ENCODE data around the gene LCLAT1.
"Not testable (repeated sequence)": the region's sequence is repeated elsewhere in the genome, so short reads cannot be mapped to it uniquely, and the experiment has no call there.

The LCLAT1 gene

GRCh38 chr2:30492185-30492584 lies 45.1 kb downstream of the LCLAT1 start:
- no peak for DNase-seq

GRCh38 chr2:30492619-30493018 lies 45.6 kb downstream of the LCLAT1 start:
- no peak for DNase-seq

- DNase-seq: no peak
Measured at GRCh38 chr2:30493440-30493839, 46.4 kb downstream of the LCLAT1 start.

GRCh38 chr2:30495896-30496295 lies 48.9 kb downstream of the LCLAT1 start:
- DNase-seq: not testable (repeated sequence)

- DNase-seq: no peak
Measured at GRCh38 chr2:30499681-30500080, 52.6 kb downstream of the LCLAT1 start.

GRCh38 chr2:30500699-30501098 lies 53.7 kb downstream of the LCLAT1 start:
- DNase-seq: no peak

DNA sequence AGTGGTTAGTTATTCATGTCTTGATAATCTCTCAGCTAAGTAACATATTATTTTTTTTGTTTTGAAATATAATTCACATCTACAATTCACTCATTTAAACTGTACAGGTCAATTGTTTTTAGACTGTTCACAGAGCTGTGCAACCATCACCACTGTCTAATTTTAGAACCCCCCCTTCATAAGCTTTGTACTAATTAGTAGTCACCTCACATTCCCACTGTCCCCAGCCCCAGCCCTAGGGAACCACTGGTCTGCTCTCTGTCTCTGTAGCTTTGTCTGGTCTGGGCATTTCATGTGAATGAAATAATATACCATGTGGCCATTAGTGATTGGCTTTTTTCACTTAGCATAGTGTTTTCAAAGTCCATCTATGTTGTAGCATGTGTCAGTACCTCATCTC lies 55.3 kb downstream of the LCLAT1 start:
- no peak for DNase-seq

DNA sequence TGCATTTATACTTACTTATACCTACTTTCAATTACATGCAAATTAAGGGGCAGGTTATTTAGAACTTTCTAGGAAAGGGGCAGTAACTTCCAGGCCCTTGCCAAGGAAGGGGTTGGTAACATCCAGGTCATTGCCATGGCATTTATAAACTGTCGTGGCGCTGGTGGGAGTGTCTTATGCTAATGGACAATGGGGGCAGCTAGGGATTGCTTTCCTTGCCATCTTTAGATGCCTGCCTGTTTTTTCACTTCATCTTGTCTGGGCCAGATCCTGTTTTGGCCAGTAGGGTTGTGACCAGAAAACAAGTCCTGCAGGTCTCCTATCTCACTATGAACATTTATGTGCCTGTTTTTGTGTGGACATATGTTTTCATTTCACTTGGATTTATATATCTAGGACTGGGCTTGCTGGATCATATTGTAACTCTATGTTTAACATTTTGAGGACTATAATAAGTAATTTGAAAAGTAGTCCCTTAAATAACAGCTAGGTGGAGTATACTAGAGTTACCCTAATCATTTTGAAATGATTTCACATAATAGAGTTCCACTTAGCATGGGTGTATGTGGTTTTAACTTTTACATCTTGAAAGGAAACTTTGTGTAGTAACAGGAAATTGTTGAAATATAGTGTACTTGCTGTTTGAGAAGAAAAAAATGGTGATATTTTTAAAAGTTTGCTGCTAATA lies 56.1 kb downstream of the LCLAT1 start:
- DNase-seq: no peak

GRCh38 chr2:30503695-30504052 lies 56.6 kb downstream of the LCLAT1 start:
- DNase-seq: no peak

DNA sequence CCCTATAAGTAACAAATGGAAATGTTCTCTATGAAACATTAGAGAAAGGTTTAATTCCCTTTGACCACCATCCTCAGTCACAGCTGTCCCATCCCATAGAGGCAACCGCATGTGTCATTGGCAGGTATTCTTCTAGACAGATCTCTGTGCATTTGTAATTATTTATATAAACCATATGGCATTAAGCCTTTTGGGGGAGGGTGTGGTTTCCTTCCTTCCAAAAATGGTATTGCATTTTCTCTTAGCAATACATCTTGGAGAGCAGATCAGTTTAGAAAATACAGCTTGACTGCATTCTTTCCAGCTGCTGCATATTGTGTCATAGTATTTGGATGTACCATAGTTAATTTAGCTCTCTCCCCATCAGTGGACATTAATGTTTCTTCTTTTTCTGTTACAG lies 57.7 kb downstream of the LCLAT1 start:
- DNase-seq: no peak

DNA sequence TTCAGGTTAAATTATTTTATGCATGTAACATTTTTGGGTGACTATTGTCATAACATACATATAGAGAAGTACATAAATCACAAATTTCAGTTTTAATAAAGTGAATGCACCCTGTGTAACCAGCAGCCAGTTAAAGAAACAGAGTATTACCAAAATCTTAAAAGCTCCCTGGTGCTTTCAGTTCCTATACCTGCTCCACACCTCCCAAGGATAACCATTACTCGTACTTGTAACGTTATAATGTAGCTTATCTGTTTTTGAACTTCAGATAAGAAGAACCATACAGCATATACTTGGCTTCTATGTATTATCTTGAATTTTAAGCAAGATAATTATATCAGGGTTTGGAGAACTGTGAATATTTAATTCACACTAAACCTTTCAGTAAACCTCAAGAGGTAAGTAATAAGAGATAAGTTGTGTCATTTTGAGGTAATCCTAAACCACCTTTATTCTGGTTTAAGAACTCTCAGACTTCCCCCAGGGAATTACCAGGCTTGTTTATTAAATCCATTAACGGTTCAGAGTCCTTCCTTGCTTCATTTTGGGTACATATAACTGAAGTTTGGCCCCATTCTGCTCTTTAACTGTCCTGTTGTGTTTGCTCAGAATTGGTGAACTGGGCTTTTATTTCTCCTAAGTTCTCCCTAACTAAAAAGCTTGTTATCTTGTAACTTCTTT lies 58.6 kb downstream of the LCLAT1 start:
- no peak for DNase-seq

DNA sequence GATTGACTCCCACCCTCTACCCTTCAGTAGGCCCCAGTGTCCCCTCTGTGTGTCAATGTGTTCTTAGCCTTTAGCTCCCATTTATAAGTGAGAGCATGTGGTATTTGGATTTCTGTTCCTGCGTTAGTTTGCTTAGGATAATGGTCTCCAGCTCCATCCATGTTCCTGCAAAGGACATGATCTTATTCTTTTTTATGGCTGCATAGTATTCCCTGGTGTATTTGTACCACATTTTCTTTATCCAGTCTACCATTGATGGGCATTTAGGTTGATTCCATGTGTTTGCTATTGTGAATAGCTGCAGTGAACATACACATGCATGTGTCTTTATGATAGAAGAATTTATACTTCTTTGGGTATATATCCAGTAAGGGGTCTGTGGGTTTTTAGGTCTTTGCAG lies 60.4 kb downstream of the LCLAT1 start:
- DNase-seq: not testable (repeated sequence)

GRCh38 chr2:30509716-30510115 lies 62.7 kb downstream of the LCLAT1 start:
- no peak for DNase-seq

- no peak for DNase-seq
Measured at GRCh38 chr2:30510409-30510808, 63.4 kb downstream of the LCLAT1 start.

DNA sequence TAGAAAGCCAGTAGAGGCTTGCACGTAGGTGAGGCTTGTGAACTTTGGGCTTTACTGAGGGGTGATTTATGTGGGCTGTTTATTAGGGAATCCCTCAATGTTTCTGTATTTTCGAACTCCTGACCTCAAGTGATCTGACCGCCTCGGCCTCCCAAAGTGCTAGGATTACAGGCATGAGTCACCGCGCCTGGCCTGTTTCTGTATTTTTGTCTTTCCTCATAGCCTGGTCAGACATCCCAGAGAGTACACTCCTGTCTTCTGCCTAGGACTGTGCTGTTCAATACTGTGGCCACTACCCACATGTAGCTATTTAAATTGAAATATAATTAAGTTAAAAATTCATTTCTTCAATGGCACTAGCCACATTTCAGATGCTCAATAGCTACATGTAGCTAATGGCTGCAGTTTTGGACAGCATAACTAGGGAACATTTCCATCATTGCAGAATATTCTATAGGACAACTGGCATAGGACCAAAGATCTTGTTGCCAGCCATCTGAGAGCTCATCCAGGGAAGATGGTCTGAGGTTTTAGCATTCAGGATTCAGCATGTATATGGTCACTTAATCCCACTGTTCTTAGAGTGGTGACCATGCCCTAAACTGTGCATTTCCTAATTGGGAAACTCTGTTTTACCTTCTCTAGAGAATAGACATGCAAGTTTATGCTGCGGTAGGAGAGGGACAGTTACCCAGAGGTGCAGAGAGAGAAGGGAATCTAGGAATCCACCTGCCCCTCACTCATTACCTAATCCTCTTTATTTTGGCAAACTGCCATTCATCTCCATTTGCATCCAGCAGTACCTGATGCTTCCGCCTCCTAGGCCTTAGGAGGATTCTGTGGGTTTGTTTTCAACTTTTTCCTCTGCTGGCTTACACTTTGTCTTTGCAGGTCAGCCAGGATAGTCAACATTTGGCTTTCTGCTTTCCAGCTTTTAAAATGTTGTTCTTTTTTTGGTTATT lies 64.4 kb downstream of the LCLAT1 start:
- DNase-seq: no peak

DNA sequence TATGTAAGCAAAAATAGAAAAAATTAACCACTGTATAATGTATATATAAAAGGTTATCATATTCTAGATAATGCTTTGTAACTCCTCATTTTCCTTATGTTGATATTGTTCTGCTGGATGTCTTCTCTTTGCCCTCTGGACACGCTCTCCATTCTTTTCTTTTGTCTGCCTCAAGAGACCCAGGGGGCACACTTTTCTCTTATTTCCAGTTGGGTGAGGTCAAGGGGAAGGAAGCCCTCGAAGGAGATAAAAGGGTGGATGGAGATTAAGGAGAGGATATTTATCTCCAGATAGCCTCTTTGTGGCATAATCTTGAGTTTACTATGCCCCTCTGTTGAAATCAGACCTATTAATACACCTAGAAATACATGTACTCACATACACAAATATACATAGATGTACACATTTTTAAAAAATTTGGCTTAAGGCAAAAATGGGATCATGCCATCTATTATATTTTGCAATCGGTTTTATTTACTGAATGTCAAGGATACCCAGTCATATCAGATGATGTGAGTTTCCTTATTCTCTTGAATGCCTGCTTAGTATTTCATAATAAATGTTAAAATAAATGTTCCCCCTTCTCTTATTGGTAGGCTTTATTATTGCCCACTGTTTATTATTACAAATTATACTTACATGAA lies 65.3 kb downstream of the LCLAT1 start:
- DNase-seq: no peak

DNA sequence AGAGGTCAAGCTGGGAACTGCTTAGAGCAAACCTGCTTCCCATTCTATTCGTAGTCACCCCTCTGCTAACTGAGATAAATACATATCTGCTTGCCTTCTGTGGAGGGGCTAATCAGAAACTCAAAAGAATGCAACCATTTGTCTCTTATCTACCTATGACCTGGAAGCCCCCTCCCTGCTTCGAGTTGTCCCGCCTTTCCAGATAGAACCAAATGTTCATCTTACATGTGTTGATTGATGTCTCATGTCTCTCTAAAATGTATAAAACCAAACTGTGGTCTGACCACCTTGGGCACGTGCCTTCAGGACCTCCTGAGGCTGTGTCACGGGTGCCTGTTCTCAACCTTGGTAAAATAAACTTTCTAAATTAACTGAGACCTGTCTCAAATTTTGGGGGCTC lies 66.6 kb downstream of the LCLAT1 start:
- DNase-seq: not testable (repeated sequence)

GRCh38 chr2:30514134-30514847 lies 67.2 kb downstream of the LCLAT1 start:
- DNase-seq: no peak

- DNase-seq: no peak
Measured at GRCh38 chr2:30514848-30515435, 67.9 kb downstream of the LCLAT1 start.

DNA sequence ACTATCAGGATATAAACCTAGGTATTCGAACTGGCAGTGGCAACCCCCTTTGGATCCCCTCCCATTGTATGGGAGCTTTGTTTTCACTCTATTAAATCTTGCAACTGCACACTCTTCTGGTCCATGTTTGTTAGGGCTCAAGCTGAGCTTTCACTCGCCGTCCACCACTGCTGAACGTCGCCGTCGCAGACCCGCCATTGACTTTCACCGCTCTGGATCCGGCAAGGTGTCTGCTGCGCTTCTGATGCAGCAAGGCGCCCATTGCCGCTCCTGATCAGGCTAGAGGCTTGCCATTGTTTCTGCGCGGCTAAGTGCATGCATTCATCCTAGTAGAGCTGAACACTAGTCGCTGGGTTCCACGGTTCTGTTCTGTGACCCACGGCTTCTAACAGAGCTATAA lies 69.1 kb downstream of the LCLAT1 start:
- no peak for DNase-seq

- no peak for DNase-seq
Measured at GRCh38 chr2:30519796-30520195, 72.8 kb downstream of the LCLAT1 start.

DNA sequence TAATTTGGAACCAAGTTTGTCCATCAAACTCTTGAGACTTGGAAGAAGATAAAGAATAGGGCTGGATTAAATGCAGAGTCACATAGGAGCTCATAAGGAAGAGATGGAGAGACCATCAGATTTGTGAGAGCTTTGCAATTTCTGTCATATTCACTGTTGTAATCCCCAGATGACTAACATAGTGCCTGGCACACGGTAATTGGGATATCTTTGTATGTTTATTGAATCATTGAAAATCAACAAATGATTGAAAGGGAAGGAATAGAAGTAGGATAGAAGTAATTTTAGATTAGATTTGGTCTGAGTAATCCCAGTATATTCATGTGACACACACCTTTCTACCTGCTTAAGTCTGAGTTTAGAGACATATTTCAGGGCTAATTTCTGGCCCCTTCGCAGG lies 75.4 kb downstream of the LCLAT1 start:
- no peak for DNase-seq

All from NK-92 treated with Interleukin-12 subunit alpha and Interleukin-12 subunit beta, amount 100 ng/mL, for 24 hours (cell line).